ENCODE measurements around the gene ESRRG. TPM values are rescaled to one million over a fixed set of nuclear protein-coding genes. Genes with fewer than 3 reads are reported as not detected.

The ESRRG gene
- total RNA-seq, 4 donors from 2014 or later: 13.4 to 24.8 (median 18.9) TPM

GRCh38 chr1:216582151-216582550 is 141.1 kb downstream of the ESRRG start:
- no peaks in the 10 kb centered on the region for H3K27me3 ChIP-seq
- no peaks in the 10 kb centered on the region for H3K36me3 ChIP-seq
- no peak for TF ChIP-seq POLR2A (IDR thresholded peaks at IDR 0.05)
- no peak for TF ChIP-seq CTCF (IDR thresholded peaks at IDR 0.05)
- intact Hi-C loops (cut with DNase I): no loop called here
- H3K4me3 ChIP-seq (replicated peaks in 1 of 3): no peak overlapping the region
- no peaks in the 10 kb centered on the region for H3K9me3 ChIP-seq
- no peak overlapping the region for H3K27ac ChIP-seq
- no peak for DNase-seq
- WGBS, 2 donors: 67 to 76% methylated on average over 2 of the region's 2 CpGs
- H3K4me1 ChIP-seq: no peaks in the 10 kb centered on the region

DNA sequence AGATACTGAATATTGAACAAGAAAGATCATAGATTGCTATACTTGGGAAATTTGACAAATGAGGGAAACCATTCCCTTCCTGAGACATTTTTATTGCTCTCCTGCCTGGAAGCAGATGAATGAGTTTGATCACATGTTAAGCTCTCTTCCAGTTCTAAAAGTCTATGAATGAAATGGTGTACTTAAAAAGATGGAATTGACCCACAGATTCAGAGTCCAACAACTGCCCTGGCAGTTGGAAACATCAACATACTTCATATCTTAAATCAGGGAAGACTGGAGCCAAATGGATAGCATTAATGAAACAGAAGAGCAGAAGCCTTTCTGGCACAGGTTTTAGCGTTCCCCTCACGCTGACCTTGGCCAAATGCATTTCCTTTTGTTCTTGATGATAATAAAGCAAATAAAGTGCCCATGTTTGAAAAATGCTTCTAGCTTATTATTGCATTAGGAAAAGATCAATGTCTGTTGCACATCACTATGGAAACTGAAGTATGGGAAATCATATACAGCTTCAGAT is 142.6 kb downstream of the ESRRG start:
- Histone ChIP-seq H3K4me1 (no peaks in the 10 kb centered on the region), H3K9me3 (no peaks in the 10 kb centered on the region), H3K27me3 (no peaks in the 10 kb centered on the region), H3K4me3 (replicated peaks in 1 of 3) (no peak overlapping the region), H3K27ac (no peak overlapping the region), H3K36me3 (no peaks in the 10 kb centered on the region)
- DNase-seq: no peak
- TF ChIP-seq POLR2A (IDR thresholded peaks at IDR 0.05): no peak
- TF ChIP-seq CTCF (IDR thresholded peaks at IDR 0.05): no peak
- intact Hi-C loops (cut with DNase I): no loop called here
- 74 to 79% methylated on average over 2 of the region's 2 CpGs for WGBS, 2 donors

- Histone ChIP-seq H3K27ac (no peak overlapping the region), H3K4me3 (replicated peaks in 1 of 3) (no peak overlapping the region), H3K9me3 (no peaks in the 10 kb centered on the region), H3K27me3 (no peaks in the 10 kb centered on the region), H3K36me3 (no peaks in the 10 kb centered on the region), H3K4me1 (no peaks in the 10 kb centered on the region)
- TF ChIP-seq POLR2A (IDR thresholded peaks at IDR 0.05) (no peak), CTCF (IDR thresholded peaks at IDR 0.05) (no peak)
- intact Hi-C loops (cut with DNase I): no loop called here
- WGBS, 2 donors: 58 to 77% methylated on average over 4 of the region's 4 CpGs
- DNase-seq: no peak
Measured at GRCh38 chr1:216576234-216576937, 146.8 kb downstream of the ESRRG start.

- H3K9me3 ChIP-seq: no peaks in the 10 kb centered on the region
- intact Hi-C loops (cut with DNase I): no loop called here
- H3K4me3 ChIP-seq (replicated peaks in 1 of 3): no peak overlapping the region
- no peaks in the 10 kb centered on the region for H3K36me3 ChIP-seq
- H3K27me3 ChIP-seq: no peaks in the 10 kb centered on the region
- 59 to 93% methylated on average over 3 of the region's 3 CpGs for WGBS, 2 donors
- DNase-seq: no peak
- TF ChIP-seq CTCF (IDR thresholded peaks at IDR 0.05): no peak
- TF ChIP-seq POLR2A (IDR thresholded peaks at IDR 0.05): no peak
- H3K27ac ChIP-seq: no peak overlapping the region
- H3K4me1 ChIP-seq: no peaks in the 10 kb centered on the region
Measured at GRCh38 chr1:216566641-216567205, 156.5 kb downstream of the ESRRG start.

- H3K4me3 ChIP-seq (replicated peaks in 1 of 3): no peak overlapping the region
- 86 to 91% methylated on average over 8 of the region's 8 CpGs for WGBS, 2 donors
- H3K9me3 ChIP-seq: no peaks in the 10 kb centered on the region
- no peak for DNase-seq
- no peaks in the 10 kb centered on the region for H3K27me3 ChIP-seq
- H3K4me1 ChIP-seq: no peaks in the 10 kb centered on the region
- no peaks in the 10 kb centered on the region for H3K36me3 ChIP-seq
- no peak overlapping the region for H3K27ac ChIP-seq
- TF ChIP-seq POLR2A (IDR thresholded peaks at IDR 0.05) (no peak), CTCF (IDR thresholded peaks at IDR 0.05) (no peak)
- intact Hi-C loops (cut with DNase I): no loop called here
Measured at GRCh38 chr1:216563087-216563486, 160.1 kb downstream of the ESRRG start.

Measured in thyroid gland (tissue), 4 donors.